MM.1S (cell line): ENCODE measurements around the gene CABCOCO1.

Experiments
- DNase-seq: peaks from one replicate; pipeline ENCODE4 v3.0.0-alpha.2; 2015
- H2AFZ ChIP-seq: fragments of 300-600 bp; sonication (generic); 2 replicates; pipeline ENCODE4 v1.6.0; 2016; ENCODE audit warnings: antibody characterized with exemption, low read length
- H3F3A ChIP-seq: fragments of 300-600 bp; sonication (generic); 2 replicates; pipeline ENCODE4 v1.6.1; 2016; ENCODE audit warnings: mild to moderate bottlenecking, antibody characterized with exemption, low read length, moderate library complexity, mixed read lengths; ENCODE audit not compliant: insufficient read depth
- H3K27ac ChIP-seq: fragments of 300-600 bp; sonication (generic); 2 replicates; pipeline ENCODE4 v1.5.1; 2016; ENCODE audit warnings: mild to moderate bottlenecking, low read length
- H3K27me3 ChIP-seq: fragments of 300-600 bp; sonication (generic); replicated peaks from 2 replicates; pipeline ENCODE4 v1.6.0; 2016; ENCODE audit warnings: low read length; ENCODE audit not compliant: insufficient read depth
- H3K36me3 ChIP-seq: fragments of 300-600 bp; sonication (generic); replicated peaks from 2 replicates; pipeline ENCODE4 v1.6.1; 2016; ENCODE audit warnings: mild to moderate bottlenecking, low read length, mixed read lengths; ENCODE audit not compliant: insufficient read depth
- H3K4me1 ChIP-seq: fragments of 300-600 bp; sonication (generic); 2 replicates; pipeline ENCODE4 v1.6.1; 2016; ENCODE audit warnings: low read length, mixed read lengths
- H3K4me2 ChIP-seq: fragments of 300-600 bp; sonication (generic); 2 replicates; pipeline ENCODE4 v1.6.0; 2016; ENCODE audit warnings: low read depth, low read length
- H3K4me3 ChIP-seq: fragments of 300-600 bp; sonication (generic); 2 replicates; pipeline ENCODE4 v1.5.1; 2016; ENCODE audit warnings: low read length, mixed read lengths
- H3K79me2 ChIP-seq: fragments of 300-600 bp; sonication (generic); 2 replicates; pipeline ENCODE4 v1.6.1; 2016; ENCODE audit warnings: mixed run types, low read length, mixed read lengths
- H3K9ac ChIP-seq: fragments of 300-600 bp; sonication (generic); 2 replicates; pipeline ENCODE4 v1.6.1; 2016; ENCODE audit warnings: low read length, mixed read lengths
- H3K9me2 ChIP-seq: fragments of 300-600 bp; sonication (generic); replicated peaks from 2 replicates; pipeline ENCODE4 v1.6.1; 2016; ENCODE audit warnings: mild to moderate bottlenecking, low read length, mixed read lengths; ENCODE audit not compliant: insufficient read depth
- H3K9me3 ChIP-seq: fragments of 300-600 bp; sonication (generic); replicated peaks from 2 replicates; pipeline ENCODE4 v1.6.1; 2016; ENCODE audit warnings: mild to moderate bottlenecking, low read length, mixed read lengths; ENCODE audit not compliant: insufficient read depth
- H4K20me1 ChIP-seq: fragments of 300-600 bp; sonication (generic); 2 replicates; pipeline ENCODE4 v1.6.1; 2016; ENCODE audit warnings: mild to moderate bottlenecking, low read length, moderate library complexity, mixed read lengths; ENCODE audit not compliant: insufficient read depth
- EZH2 ChIP-seq: fragments of 300-600 bp; sonication (generic); optimal IDR thresholded peaks from 2 replicates; pipeline ENCODE3; 2017; ENCODE audit warnings: low read depth, mild to moderate bottlenecking, antibody characterized with exemption, low read length, mixed read lengths
- EZH2phosphoT487 ChIP-seq: fragments of 300-600 bp; sonication (generic); IDR thresholded peaks from 2 replicates; pipeline ENCODE4 v1.6.1; 2018; ENCODE audit warnings: antibody characterized with exemption, low read length
- TF ChIP-seq, protein P1 (sequence below): fragments of 300-600 bp; sonication (generic); IDR thresholded peaks from 2 replicates; pipeline ENCODE4 v1.5.1; 2016; ENCODE audit warnings: antibody characterized with exemption, low read length, mixed read lengths

The CABCOCO1 gene

GRCh38 chr10:61664985-61665384 lies 2.3 kb downstream of the CABCOCO1 start:
- Histone ChIP-seq H3K27ac (no peak overlapping the region), H3K4me3 (no peak overlapping the region), H3K36me3 (no peaks in the 10 kb centered on the region), H3K4me2 (no peak overlapping the region), H2AFZ (no peak overlapping the region), H3K27me3 (no peaks in the 10 kb centered on the region), H3F3A (no peaks in the 10 kb centered on the region), H3K9me3 (no peaks in the 10 kb centered on the region), H4K20me1 (no peaks in the 10 kb centered on the region), H3K79me2 (no peaks in the 10 kb centered on the region), H3K4me1 (no peaks in the 10 kb centered on the region), H3K9ac (no peak overlapping the region), H3K9me2 (no peaks in the 10 kb centered on the region)
- no peak for DNase-seq
- TF ChIP-seq, protein P1, sequence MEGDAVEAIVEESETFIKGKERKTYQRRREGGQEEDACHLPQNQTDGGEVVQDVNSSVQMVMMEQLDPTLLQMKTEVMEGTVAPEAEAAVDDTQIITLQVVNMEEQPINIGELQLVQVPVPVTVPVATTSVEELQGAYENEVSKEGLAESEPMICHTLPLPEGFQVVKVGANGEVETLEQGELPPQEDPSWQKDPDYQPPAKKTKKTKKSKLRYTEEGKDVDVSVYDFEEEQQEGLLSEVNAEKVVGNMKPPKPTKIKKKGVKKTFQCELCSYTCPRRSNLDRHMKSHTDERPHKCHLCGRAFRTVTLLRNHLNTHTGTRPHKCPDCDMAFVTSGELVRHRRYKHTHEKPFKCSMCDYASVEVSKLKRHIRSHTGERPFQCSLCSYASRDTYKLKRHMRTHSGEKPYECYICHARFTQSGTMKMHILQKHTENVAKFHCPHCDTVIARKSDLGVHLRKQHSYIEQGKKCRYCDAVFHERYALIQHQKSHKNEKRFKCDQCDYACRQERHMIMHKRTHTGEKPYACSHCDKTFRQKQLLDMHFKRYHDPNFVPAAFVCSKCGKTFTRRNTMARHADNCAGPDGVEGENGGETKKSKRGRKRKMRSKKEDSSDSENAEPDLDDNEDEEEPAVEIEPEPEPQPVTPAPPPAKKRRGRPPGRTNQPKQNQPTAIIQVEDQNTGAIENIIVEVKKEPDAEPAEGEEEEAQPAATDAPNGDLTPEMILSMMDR = no peak
- no peak for TF ChIP-seq EZH2phosphoT487
- no peak for TF ChIP-seq EZH2

GRCh38 chr10:61669161-61669725 lies 6.5 kb downstream of the CABCOCO1 start:
- no peaks in the 10 kb centered on the region for H3F3A ChIP-seq
- no peaks in the 10 kb centered on the region for H3K79me2 ChIP-seq
- H4K20me1 ChIP-seq = no peaks in the 10 kb centered on the region
- no peak overlapping the region for H3K4me3 ChIP-seq
- no peak overlapping the region for H3K27ac ChIP-seq
- H3K36me3 ChIP-seq = no peaks in the 10 kb centered on the region
- no peaks in the 10 kb centered on the region for H3K9me2 ChIP-seq
- DNase-seq = no peak
- peaks cover 8% of the 10 kb centered on the region; the same call in 1 of the 2 replicates for H3K4me1 ChIP-seq
- H3K4me2 ChIP-seq = no peak overlapping the region
- no peak overlapping the region for H3K9ac ChIP-seq
- H3K9me3 ChIP-seq = no peaks in the 10 kb centered on the region
- TF ChIP-seq EZH2phosphoT487 = no peak
- no peak for TF ChIP-seq EZH2
- TF ChIP-seq, protein P1 = no peak
- no peak overlapping the region for H2AFZ ChIP-seq
- no peaks in the 10 kb centered on the region for H3K27me3 ChIP-seq

GRCh38 chr10:61669849-61670248 lies 7.1 kb downstream of the CABCOCO1 start:
- H3K27ac ChIP-seq = no peak overlapping the region
- H3K9me2 ChIP-seq = no peaks in the 10 kb centered on the region
- no peaks in the 10 kb centered on the region for H3K36me3 ChIP-seq
- H3K4me2 ChIP-seq = no peak overlapping the region
- H3F3A ChIP-seq = no peaks in the 10 kb centered on the region
- no peak overlapping the region for H3K9ac ChIP-seq
- no peak overlapping the region for H2AFZ ChIP-seq
- no peaks in the 10 kb centered on the region for H3K79me2 ChIP-seq
- peaks cover 8% of the 10 kb centered on the region; the same call in 1 of the 2 replicates for H3K4me1 ChIP-seq
- no peaks in the 10 kb centered on the region for H3K27me3 ChIP-seq
- H4K20me1 ChIP-seq = no peaks in the 10 kb centered on the region
- H3K9me3 ChIP-seq = no peaks in the 10 kb centered on the region
- H3K4me3 ChIP-seq = no peak overlapping the region
- TF ChIP-seq, protein P1 = no peak
- TF ChIP-seq EZH2 = no peak
- TF ChIP-seq EZH2phosphoT487 = no peak
- DNase-seq = no peak
